SU-DHL-6 (cell line): ENCODE measurements around the gene EXOC4.

Experiments used
- H2AFZ ChIP-seq: fragments of 200-600 bp; sonication (generic); 2 replicates; pipeline ENCODE4 v1.6.1; 2014; ENCODE audit warnings: low read depth, mild to moderate bottlenecking, moderate library complexity, mixed read lengths, antibody characterized with exemption, low read length; ENCODE audit not compliant: severe bottlenecking
- H3F3A ChIP-seq: fragments of 200-600 bp; shearing (Covaris generic); 2 replicates; pipeline ENCODE4 v1.6.0; 2016; ENCODE audit warnings: antibody characterized with exemption, mild to moderate bottlenecking; ENCODE audit not compliant: insufficient read depth
- H3K27ac ChIP-seq: fragments of 200-600 bp; sonication (generic); 2 replicates; pipeline ENCODE4 v1.5.1; 2016; ENCODE audit warnings: low read depth, mild to moderate bottlenecking, low read length, moderate library complexity, mixed read lengths
- H3K27me3 ChIP-seq: fragments of 200-600 bp; sonication (generic), shearing (Covaris generic); 2 replicates; pipeline ENCODE4 v1.6.0; 2014; ENCODE audit warnings: mild to moderate bottlenecking, low read length
- H3K36me3 ChIP-seq: fragments of 200-600 bp; sonication (generic); 2 replicates; pipeline ENCODE4 v1.6.1; 2014; ENCODE audit warnings: mild to moderate bottlenecking, low read length, mixed read lengths
- H3K4me2 ChIP-seq: fragments of 300-600, 200-600 bp; shearing (Covaris generic), sonication (generic); 2 replicates; pipeline ENCODE4 v1.6.0; 2014; ENCODE audit warnings: low read length, low read depth, mild to moderate bottlenecking; ENCODE audit not compliant: poor library complexity, severe bottlenecking
- H3K4me3 ChIP-seq: fragments of 200-600 bp; sonication (generic); 2 replicates; pipeline ENCODE4 v1.5.1; 2014; ENCODE audit warnings: antibody characterized with exemption, low read length, mild to moderate bottlenecking, mixed read lengths; ENCODE audit not compliant: insufficient read depth, poor library complexity, severe bottlenecking
- H3K79me2 ChIP-seq: fragments of 200-600 bp; sonication (generic); 2 replicates; pipeline ENCODE4 v1.6.1; 2014; ENCODE audit warnings: mild to moderate bottlenecking, low read length, moderate library complexity; ENCODE audit not compliant: insufficient read depth
- H3K9ac ChIP-seq: fragments of 200-600 bp; sonication (generic); 2 replicates; pipeline ENCODE4 v1.7.0; 2014; ENCODE audit warnings: mild to moderate bottlenecking, low read length
- H3K9me2 ChIP-seq: fragments of 200-600 bp; sonication (generic); replicated peaks from 2 replicates; pipeline ENCODE4 v1.6.1; 2014; ENCODE audit warnings: low read length; ENCODE audit not compliant: insufficient read depth
- H3K9me3 ChIP-seq: fragments of 200-600 bp; sonication (generic); 2 replicates; pipeline ENCODE4 v1.6.1; 2014; ENCODE audit warnings: low read length, mixed read lengths; ENCODE audit not compliant: insufficient read depth
- H4K20me1 ChIP-seq: fragments of 200-600 bp; sonication (generic); 2 replicates; pipeline ENCODE4 v1.6.1; 2014; ENCODE audit warnings: low read depth, mild to moderate bottlenecking, antibody characterized with exemption, low read length, moderate library complexity, mixed read lengths
- EZH2phosphoT487 ChIP-seq: fragments of 200-600 bp; sonication (generic), shearing (Covaris generic); conservative IDR thresholded peaks from 2 replicates; pipeline ENCODE4 v1.6.1; 2018; ENCODE audit warnings: mild to moderate bottlenecking, antibody characterized with exemption, low read length, moderate library complexity, mixed read lengths
- TF ChIP-seq, protein P1 (sequence below): fragments of 200-600 bp; sonication (generic); IDR thresholded peaks from one replicate; pipeline ENCODE4 v1.5.1; 2017; ENCODE audit warnings: antibody characterized with exemption, mild to moderate bottlenecking, low read length, moderate library complexity; ENCODE audit not compliant: insufficient read depth, poor library complexity, severe bottlenecking

Gene EXOC4

DNA sequence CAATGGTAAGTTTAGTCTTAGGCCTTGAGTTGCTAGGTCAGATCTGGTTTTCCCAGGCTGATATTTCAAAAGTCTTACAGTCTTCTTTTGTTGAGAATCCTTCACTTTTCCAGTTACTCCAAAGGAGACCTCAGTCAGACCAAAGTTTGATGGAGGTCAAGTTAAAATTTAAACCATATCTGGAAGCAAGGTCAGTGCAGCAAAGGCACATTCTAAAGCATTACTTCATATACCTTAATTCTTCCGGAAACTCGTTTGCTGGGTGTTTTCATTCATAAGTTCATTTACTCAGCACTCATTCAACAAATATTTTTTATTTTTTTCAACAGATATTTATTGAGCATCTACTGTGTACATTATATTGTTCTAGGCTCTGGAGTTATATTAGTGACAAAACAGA is 471.3 kb downstream of the EXOC4 start:
- Histone ChIP-seq H3K9ac (no peak overlapping the region), H3K4me2 (no peak overlapping the region), H3K27me3 (no peaks in the 10 kb centered on the region), H2AFZ (no peak overlapping the region), H3K9me2 (no peaks in the 10 kb centered on the region), H3K79me2 (no peaks in the 10 kb centered on the region), H3K27ac (no peak overlapping the region), H3F3A (no peaks in the 10 kb centered on the region), H3K9me3 (no peaks in the 10 kb centered on the region), H4K20me1 (no peaks in the 10 kb centered on the region), H3K4me3 (no peak overlapping the region), H3K36me3 (no peaks in the 10 kb centered on the region)
- TF ChIP-seq, protein P1, sequence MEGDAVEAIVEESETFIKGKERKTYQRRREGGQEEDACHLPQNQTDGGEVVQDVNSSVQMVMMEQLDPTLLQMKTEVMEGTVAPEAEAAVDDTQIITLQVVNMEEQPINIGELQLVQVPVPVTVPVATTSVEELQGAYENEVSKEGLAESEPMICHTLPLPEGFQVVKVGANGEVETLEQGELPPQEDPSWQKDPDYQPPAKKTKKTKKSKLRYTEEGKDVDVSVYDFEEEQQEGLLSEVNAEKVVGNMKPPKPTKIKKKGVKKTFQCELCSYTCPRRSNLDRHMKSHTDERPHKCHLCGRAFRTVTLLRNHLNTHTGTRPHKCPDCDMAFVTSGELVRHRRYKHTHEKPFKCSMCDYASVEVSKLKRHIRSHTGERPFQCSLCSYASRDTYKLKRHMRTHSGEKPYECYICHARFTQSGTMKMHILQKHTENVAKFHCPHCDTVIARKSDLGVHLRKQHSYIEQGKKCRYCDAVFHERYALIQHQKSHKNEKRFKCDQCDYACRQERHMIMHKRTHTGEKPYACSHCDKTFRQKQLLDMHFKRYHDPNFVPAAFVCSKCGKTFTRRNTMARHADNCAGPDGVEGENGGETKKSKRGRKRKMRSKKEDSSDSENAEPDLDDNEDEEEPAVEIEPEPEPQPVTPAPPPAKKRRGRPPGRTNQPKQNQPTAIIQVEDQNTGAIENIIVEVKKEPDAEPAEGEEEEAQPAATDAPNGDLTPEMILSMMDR = no peak
- no peak for TF ChIP-seq EZH2phosphoT487

DNA sequence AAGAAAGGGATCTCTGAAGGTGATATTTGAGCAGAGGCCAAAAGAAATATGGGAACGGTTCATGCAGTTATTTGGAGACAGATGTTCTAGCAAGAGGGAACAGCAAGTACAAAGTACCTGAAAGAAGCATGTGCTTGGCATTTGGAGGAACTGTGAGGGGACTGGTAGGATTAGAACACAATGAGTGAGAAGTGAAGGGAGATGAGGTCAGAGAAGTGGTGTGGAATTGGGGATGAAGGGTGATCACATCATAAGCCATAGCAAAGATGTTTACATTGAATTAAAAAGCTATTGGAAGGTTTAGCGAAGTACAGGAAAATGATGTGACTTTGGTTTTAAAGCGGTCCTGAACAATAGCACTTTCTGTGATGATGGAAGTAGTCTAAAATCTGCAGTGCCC is 471.8 kb downstream of the EXOC4 start:
- H2AFZ ChIP-seq = no peak overlapping the region
- H3K4me2 ChIP-seq = no peak overlapping the region
- no peaks in the 10 kb centered on the region for H4K20me1 ChIP-seq
- H3F3A ChIP-seq = no peaks in the 10 kb centered on the region
- no peak overlapping the region for H3K27ac ChIP-seq
- H3K79me2 ChIP-seq = no peaks in the 10 kb centered on the region
- no peaks in the 10 kb centered on the region for H3K36me3 ChIP-seq
- H3K9ac ChIP-seq = no peak overlapping the region
- no peak for TF ChIP-seq EZH2phosphoT487
- TF ChIP-seq, protein P1 = no peak
- no peaks in the 10 kb centered on the region for H3K9me2 ChIP-seq
- H3K27me3 ChIP-seq = no peaks in the 10 kb centered on the region
- H3K4me3 ChIP-seq = no peak overlapping the region
- no peaks in the 10 kb centered on the region for H3K9me3 ChIP-seq

DNA sequence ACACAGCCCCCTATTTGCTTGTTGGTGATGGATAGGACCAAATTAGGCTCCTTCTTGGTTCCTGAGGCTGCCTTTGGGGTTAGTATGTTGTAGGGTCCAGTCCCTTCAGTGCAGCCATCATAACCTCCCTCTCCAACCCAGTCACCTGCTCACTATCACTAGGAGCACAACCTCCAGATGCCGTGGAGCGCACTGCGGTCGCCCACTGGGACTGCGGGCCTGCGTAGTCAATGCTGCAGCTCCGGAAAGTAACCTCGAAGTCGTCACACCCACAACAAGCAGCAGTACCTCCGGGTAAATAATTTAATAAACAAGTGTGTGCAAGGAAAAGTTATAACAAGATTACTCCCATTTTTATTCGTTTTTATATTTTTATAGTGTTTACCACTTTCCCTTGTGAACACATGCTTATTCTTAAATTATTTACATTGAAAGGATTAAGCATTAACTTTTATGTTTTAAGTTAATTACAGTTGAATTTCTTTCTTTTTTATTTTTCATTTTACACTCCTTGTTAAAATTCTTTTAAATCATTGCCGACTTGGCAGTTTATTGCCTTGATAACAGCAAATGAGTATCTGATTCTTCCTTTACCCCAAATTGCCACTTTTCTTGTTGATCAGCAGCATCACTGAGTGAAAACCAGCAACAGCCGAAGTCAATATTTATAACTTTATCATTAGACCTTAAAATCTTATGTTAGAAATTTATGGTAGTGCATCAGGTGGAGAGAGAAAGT is 474.8 kb downstream of the EXOC4 start:
- Histone ChIP-seq H3K27me3 (no peaks in the 10 kb centered on the region), H3K9me2 (no peaks in the 10 kb centered on the region), H3K27ac (no peak overlapping the region), H3F3A (no peaks in the 10 kb centered on the region), H3K9ac (no peak overlapping the region), H3K36me3 (no peaks in the 10 kb centered on the region), H3K79me2 (no peaks in the 10 kb centered on the region), H4K20me1 (no peaks in the 10 kb centered on the region), H2AFZ (no peak overlapping the region), H3K4me2 (no peak overlapping the region), H3K9me3 (no peaks in the 10 kb centered on the region), H3K4me3 (no peak overlapping the region)
- no peak for TF ChIP-seq EZH2phosphoT487
- TF ChIP-seq, protein P1 = no peak
